ENCODE data around the gene MSH4. TPM values are rescaled to one million over a fixed set of nuclear protein-coding genes. Genes with fewer than 3 reads are reported as not detected.

Gene MSH4
- total RNA-seq, 2 donors from 2014 or later: 0.13 to 0.46 TPM

- WGBS, 2 experiments (ENCODE audit: insufficient coverage in 1 of 2, insufficient read length in 1 of 2): no CpG with 5 or more reads among the region's 1 CpG
- Histone ChIP-seq H3K36me3 (ENCODE audit: control insufficient read depth, insufficient read depth, low read length) (no peaks in the 10 kb centered on the region), H3K4me3 (ENCODE audit: low read length) (no peak overlapping the region), H3K9ac (ENCODE audit: extremely low read depth, low read length, poor library complexity, severe bottlenecking) (no peak overlapping the region), H3K27me3 (ENCODE audit: control insufficient read depth, insufficient read depth, low read length, poor library complexity, severe bottlenecking) (no peaks in the 10 kb centered on the region), H3K9me3 (ENCODE audit: control insufficient read depth, low read length) (no peaks in the 10 kb centered on the region), H3K4me1 (ENCODE audit: control insufficient read depth, insufficient read depth, low read length) (no peaks in the 10 kb centered on the region), H3K27ac (ENCODE audit: low read depth, low read length) (no peak overlapping the region)
- Mint-ChIP-seq H3K27ac (no peak overlapping the region), H3K4me1 (no peaks in the 10 kb centered on the region), H3K36me3 (ENCODE audit: low read depth) (no peaks in the 10 kb centered on the region), H3K4me3 (no peak overlapping the region), H3K9me3 (no peaks in the 10 kb centered on the region), H3K27me3 (ENCODE audit: insufficient read depth) (no peaks in the 10 kb centered on the region)
- DNase-seq: no peak
- TF ChIP-seq CTCF (conservative IDR thresholded peaks at IDR 0.05): no peak
Measured at GRCh38 chr1:75884437-75884836, 87.8 kb downstream of the MSH4 start.

- 100% methylated on average over 1 of the region's 1 CpG; no CpG with 5 or more reads in 1 of the 2 experiments for whole genome bisulfite sequencing, 2 experiments (ENCODE audit: insufficient coverage in 1 of 2, insufficient read length in 1 of 2)
- H3K36me3 ChIP-seq (ENCODE audit: control insufficient read depth, insufficient read depth, low read length): no peaks in the 10 kb centered on the region
- H3K27me3 ChIP-seq (ENCODE audit: control insufficient read depth, insufficient read depth, low read length, poor library complexity, severe bottlenecking): no peaks in the 10 kb centered on the region
- no peak overlapping the region for H3K4me3 ChIP-seq (ENCODE audit: low read length)
- no peaks in the 10 kb centered on the region for H3K4me1 ChIP-seq (ENCODE audit: control insufficient read depth, insufficient read depth, low read length)
- DNase-seq: no peak
- H3K4me1 Mint-ChIP-seq: no peaks in the 10 kb centered on the region
- H3K9me3 Mint-ChIP-seq: no peaks in the 10 kb centered on the region
- H3K4me3 Mint-ChIP-seq: no peak overlapping the region
- no peak overlapping the region for H3K27ac ChIP-seq (ENCODE audit: low read depth, low read length)
- H3K9ac ChIP-seq (ENCODE audit: extremely low read depth, low read length, poor library complexity, severe bottlenecking): no peak overlapping the region
- H3K36me3 Mint-ChIP-seq (ENCODE audit: low read depth): no peaks in the 10 kb centered on the region
- H3K27ac Mint-ChIP-seq: no peak overlapping the region
- no peak for TF ChIP-seq CTCF (conservative IDR thresholded peaks at IDR 0.05)
- no peaks in the 10 kb centered on the region for H3K9me3 ChIP-seq (ENCODE audit: control insufficient read depth, low read length)
- peaks cover 2% of the 10 kb centered on the region for H3K27me3 Mint-ChIP-seq (ENCODE audit: insufficient read depth)
Measured at GRCh38 chr1:75901371-75901770, 104.7 kb downstream of the MSH4 start.

DNA sequence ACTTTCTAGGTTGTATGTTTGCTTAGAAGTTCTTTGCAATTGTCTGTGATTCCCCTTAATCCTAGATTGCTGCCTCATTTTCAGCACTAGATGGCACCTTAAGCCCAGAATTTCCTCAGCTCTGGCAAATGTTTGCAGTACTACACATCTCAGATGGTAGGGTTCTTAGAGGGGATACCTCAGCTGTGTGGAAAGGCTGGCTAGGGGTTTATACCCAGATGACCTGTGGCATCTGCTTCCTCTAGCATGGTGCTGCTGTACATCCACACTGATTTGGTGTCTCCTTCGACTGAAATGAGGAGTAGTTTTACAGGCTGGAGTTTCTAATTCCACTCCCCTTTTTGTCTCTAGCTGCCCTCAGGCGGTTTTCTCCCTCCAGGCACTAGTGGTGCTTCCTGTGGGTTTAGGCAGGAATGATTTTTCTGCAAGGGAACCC is 112.1 kb downstream of the MSH4 start:
- Histone ChIP-seq H3K27me3 (ENCODE audit: control insufficient read depth, insufficient read depth, low read length, poor library complexity, severe bottlenecking) (no peaks in the 10 kb centered on the region), H3K4me1 (ENCODE audit: control insufficient read depth, insufficient read depth, low read length) (no peaks in the 10 kb centered on the region), H3K4me3 (ENCODE audit: low read length) (no peak overlapping the region), H3K36me3 (ENCODE audit: control insufficient read depth, insufficient read depth, low read length) (no peaks in the 10 kb centered on the region), H3K27ac (ENCODE audit: low read depth, low read length) (no peak overlapping the region), H3K9ac (ENCODE audit: extremely low read depth, low read length, poor library complexity, severe bottlenecking) (no peak overlapping the region), H3K9me3 (ENCODE audit: control insufficient read depth, low read length) (peaks cover 9% of the 10 kb centered on the region)
- Mint-ChIP-seq H3K4me3 (no peak overlapping the region), H3K27me3 (ENCODE audit: insufficient read depth) (no peaks in the 10 kb centered on the region), H3K36me3 (ENCODE audit: low read depth) (no peaks in the 10 kb centered on the region), H3K27ac (no peak overlapping the region), H3K9me3 (peaks cover 14% of the 10 kb centered on the region), H3K4me1 (no peaks in the 10 kb centered on the region)
- DNase-seq: peak; percentile 75
- TF ChIP-seq CTCF (conservative IDR thresholded peaks at IDR 0.05): peak; percentile 79
- 58% methylated on average over 2 of the region's 2 CpGs; no CpG with 5 or more reads in 1 of the 2 experiments for WGBS, 2 experiments (ENCODE audit: insufficient coverage in 1 of 2, insufficient read length in 1 of 2)
